ENCODE measurements around the gene IL3RA.
"Not testable (repeated sequence)": the region's sequence is repeated elsewhere in the genome, so short reads cannot be mapped to it uniquely, and the experiment has no call there.

IL3RA gene

DNA sequence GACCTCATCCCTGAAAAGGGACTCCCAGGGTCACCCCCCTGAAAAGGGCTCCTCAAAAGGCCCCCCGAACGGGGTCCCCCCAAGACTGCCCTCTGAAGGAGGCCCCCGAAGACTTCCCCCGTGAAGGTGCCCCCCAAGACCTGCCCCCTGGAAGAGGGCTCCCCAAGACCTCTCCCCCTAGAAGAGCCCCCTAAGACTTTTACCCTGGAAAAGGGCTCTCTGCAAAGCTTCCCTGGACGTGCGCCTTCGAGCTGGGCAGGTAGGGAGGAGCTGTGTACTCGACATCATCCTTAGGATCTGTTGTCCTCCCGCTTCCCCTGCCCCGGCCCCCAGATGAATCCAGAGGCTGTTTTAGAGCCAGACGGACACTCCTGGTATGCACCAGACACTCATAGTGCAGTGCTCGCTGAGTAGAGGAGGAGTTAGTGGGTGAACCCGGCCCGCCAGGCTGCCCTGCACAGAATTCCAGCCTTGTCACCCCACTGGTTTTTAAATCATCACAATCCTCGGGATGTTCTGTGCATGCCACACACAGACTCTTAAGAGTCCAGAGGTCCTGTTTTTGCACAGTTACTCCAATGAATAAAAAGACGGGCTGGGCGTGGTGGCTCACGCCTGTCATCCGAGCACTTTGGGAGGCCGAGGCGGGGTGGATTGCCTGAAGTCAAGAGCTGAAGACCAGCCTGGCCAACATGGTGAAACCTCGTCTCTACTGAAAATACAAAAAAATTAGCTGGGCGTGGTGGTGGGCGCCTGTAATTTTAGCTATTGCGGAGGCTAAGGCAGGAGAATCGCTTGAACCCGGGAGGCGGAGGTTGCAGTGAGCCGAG, 61.1 kb downstream of the IL3RA start:
- no peak for DNase-seq (ENCODE audit: extremely low read depth in 1 of 2, low read depth in 1 of 2)

DNA sequence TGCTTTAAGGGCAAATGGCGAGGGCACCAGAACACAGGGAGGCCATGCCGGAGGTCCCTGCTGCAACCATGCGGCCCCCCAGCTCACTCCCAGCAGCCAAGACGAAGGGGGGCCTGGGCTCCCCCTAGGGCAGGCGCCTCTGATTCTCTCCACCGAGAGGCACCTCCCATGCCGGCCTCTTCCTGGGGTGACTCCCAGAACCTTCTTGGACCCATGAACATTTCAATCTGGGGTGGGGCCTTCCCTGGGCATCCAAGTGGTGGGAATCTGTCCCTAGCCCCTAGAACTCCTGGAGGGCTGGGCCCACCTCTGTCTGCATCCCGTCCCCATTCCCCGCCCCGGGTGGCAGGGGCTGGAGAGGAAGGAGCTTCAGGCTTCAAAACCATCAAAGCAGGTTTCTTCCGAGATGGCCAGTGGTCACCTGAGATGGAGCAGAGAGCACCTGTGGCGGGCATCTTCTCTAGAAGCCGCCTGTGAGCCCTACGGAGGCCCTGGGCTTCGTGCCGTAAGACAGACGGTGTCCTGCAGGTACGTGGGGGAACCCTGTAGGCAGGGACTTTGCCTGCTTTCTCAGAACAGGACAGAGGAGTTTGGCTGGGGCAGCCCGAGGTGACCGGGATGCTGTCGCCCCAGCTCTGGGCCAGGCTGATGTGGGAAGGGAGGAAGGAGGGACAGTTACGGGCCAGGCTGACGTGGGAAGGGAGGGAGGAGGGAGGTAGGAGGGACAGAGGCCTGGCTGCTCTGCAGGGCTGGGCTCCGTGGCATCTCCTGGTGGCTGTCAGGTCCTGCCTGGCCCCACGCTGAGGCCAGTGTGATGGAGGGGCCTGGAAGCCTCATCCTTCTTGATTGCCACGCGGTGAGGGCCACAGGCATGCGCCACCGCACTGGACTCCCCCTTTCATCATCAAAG, 62.1 kb downstream of the IL3RA start:
- DNase-seq (ENCODE audit: extremely low read depth in 1 of 2, low read depth in 1 of 2), result no peak

DNA sequence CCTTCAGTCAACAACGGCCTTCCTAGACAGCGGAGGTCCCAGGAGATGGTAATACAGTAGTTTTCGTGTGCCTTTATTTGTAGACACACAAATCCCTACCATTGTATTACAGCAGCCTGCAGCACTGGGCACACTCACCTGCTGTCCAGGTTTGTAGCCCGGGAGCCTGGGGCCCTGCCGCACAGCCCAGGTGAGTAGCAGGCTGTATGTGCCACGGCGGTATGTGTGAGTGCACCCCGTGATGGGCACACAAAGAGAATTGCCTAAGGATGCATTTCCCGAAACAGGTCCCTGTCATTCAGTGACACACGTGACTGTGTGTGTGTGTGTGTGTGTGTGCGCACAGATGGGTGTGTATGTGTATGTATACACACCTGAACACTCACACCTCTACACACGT, 63.5 kb downstream of the IL3RA start:
- no peak for DNase-seq (ENCODE audit: extremely low read depth in 1 of 2, low read depth in 1 of 2)

DNA sequence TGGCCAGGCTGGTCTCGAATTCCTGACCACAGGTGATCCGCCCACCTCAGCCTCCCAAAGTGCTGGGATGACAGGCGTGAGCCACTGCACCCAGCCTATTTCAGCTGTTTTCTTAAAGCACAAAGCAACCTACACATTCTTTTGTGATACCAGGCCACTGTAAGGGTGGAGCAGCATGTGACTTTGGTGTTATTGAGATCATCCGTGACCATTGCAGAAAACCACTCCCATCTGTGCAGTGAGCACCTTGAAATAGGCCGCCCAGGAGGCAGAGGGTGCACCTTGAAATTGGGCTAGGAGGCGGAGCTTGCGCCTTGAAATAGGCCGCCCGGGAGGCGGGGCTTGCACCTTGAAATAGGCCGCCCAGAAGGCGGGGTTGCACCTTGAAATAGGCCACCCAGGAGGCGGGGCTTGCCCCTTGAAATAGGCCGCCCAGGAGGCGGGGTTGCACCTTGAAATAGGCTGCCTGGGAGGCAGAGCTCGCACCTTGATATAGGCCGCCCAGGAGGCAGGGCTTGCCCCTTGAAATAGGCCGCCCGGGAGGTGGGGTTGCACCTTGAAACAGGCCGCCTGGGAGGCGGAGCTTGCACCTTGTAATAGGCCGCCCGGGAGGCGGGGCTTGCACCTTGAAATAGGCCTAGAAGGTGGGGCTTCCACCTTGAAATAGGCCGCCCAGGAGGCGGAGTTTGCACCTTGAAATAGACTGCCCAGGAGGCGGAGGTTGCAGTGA, 64.3 kb downstream of the IL3RA start:
- no peak for DNase-seq (ENCODE audit: extremely low read depth in 1 of 2, low read depth in 1 of 2)

DNA sequence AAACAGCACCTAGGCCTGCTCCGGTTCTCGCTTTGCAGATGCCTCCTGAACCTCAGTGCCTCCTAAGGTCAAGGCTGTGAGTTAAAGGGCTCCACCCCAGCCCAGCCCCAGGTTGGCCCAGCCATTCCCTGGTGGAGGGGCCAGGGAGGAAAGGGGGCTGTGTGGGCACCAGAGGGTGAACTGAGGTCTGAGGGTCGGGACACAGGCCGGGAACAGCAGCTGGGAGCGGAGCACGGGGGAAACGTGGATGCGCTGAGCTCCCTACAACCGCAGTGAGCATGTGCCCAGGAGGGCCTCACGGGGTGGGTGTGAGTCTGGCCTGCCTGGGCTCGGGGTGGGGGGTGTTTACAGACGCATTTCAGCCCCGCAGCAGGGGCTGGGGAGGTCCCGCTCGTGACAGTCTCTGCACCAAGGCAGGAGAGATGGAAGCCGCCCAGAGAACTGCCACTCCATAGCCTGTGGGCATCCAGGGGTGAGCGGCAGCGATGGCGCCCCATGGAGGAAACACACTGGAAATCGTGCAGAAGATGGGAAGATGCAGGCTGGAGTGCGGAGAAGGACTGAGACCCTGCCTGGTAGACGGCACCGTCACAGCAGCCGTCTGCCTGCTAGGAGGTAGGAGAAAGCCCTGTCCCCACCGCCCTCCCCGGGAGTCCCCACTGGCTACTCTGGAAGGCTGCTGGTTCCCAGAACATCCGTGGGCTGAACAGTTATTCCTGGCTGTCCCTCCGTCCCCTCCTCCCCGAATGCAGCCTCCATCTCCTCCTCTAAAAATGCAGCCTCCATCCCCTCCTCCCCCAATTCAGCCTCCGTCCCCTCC, 65.2 kb downstream of the IL3RA start:
- DNase-seq (ENCODE audit: extremely low read depth in 1 of 2, low read depth in 1 of 2), result no peak

DNA sequence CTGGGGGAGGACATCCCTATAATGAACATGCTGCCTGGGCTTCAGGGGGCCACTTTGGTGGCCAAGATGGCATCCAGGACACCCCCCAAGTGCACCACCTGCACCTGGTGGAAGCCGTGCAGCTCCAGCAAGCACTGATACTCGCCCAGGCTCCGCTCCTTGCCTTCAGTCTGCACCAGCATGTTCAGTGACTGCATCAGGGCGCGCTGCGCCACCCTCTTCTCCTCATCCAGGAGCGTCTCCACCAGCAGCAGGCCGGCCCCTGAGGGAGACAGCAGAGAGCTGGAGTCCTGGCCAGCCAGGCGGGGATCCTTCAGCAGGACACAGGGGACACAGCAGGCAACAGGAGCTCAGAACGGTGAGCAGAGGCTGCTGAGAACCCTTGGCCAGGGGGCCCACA, 66.6 kb downstream of the IL3RA start:
- no peak for DNase-seq (ENCODE audit: extremely low read depth in 1 of 2, low read depth in 1 of 2)

DNA sequence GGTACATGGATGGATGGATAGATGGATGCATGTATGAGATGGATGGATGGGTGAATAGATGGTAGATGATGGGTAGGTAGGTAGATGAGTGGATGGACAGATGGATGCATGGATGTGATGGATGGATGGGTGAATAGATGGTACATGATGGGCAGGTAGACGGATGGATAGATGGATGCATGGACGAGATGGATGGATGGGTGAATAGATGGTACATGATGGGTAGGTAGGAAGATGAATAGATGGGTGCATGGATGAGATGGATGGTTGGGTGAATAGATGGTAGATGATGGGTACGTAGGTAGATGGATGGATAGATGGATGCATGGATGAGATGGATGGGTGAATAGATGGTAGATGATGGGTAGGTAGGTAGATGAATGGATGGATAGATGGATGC, 67.3 kb downstream of the IL3RA start:
- not testable (repeated sequence) for DNase-seq (ENCODE audit: extremely low read depth in 1 of 2, low read depth in 1 of 2)

DNA sequence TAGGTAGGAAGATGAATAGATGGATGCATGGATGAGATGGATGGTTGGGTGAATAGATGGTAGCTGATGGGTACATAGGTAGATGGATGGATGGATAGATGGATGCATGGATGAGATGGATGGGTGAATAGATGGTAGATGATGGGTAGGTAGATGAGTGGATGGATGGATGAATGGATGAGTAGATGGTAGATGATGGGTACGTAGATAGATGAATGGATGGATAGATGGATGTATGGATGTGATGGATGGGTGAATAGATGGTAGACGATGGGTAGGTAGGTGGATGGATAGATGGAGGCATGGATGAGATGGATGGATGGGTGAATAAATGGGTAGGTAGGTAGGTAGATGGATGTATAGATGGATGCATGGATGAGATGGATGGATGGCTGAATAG, 69.2 kb downstream of the IL3RA start:
- not testable (repeated sequence) for DNase-seq (ENCODE audit: extremely low read depth in 1 of 2, low read depth in 1 of 2)

DNA sequence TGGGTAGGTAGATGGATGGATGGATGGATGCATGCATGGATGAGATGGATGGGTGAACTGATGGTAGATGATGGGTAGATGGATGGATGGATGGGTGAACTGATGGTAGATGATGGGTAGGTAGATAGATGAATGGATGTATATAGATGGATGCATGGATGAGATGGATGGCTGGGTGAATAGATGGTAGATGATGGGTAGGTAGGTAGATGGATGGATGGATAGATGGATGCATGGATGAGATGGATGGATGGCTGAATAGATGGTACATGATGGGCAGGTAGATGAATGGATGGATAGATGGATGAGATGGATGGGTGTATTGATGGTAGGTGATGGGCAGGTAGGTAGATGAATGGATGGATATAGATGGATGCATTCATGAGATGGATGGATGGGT, 70.5 kb downstream of the IL3RA start:
- no peak for DNase-seq (ENCODE audit: extremely low read depth in 1 of 2, low read depth in 1 of 2)

DNA sequence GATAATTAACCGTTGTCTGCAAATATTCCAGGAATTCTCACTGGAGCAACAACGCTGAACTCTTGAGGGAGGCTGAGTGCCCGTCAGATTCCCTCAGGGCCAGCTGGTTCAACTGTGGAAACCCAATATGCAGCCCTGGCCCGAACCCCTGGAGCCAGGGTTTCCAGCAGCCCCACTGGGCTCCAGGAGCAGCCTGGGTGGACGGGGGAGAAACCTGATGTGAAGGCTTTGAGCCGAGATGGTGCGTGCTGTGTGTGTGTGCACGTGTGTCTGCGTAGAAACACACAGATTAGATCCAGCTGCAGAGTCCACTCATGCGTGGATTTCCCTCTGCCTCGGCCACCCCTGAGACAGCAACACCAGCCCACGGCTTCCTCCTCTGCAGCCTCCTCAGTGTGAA, 74.7 kb downstream of the IL3RA start:
- DNase-seq (ENCODE audit: extremely low read depth in 1 of 2, low read depth in 1 of 2), result no peak

DNA sequence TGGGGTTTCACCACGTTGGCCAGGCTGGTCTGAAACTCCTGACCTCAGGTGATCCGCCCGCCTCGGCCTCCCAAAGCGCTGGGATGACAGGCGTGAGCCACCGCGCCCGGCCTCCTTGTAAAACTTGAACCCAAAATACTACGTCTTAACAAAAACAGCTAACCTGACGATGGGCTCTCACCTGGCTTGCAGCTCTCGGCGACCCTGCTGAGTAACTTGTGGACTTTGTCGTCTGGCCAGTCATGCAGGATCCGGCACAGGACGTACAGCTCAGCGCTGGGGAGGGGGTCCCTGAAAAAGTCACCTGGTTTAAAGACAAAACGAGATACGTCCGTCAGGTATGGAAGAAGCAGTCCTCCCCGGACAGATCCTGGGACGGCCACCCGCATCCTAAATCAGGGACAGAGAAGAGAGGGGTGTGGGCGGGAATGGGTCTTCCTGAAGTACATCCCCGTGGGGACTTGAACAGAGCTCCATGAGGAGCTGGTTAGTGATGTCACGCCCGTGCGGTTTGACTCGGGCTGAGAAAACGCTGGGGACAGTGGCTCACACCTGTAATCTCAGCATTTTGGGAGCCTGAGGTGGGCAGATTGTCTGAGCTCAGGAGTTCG, 76.1 kb downstream of the IL3RA start:
- no peak for DNase-seq (ENCODE audit: extremely low read depth in 1 of 2, low read depth in 1 of 2)

DNA sequence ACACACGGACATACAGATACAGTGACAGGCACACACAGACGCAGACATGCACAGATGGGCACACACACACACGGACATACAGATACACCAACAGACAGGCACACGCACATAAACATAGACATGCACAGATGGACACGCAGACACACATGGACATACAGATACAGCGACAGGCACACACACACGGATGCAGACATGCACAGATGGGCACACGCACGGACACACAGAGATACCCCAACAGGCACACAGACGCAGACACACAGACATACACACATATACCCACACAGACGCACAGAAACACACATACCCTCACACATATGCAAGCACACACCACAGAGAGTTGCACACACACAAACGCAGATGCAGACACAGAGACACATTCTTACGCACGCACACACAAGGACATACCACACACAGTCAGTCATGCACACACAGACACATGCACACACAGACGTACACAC, 79.8 kb downstream of the IL3RA start:
- no peak for DNase-seq (ENCODE audit: extremely low read depth in 1 of 2, low read depth in 1 of 2)

DNA sequence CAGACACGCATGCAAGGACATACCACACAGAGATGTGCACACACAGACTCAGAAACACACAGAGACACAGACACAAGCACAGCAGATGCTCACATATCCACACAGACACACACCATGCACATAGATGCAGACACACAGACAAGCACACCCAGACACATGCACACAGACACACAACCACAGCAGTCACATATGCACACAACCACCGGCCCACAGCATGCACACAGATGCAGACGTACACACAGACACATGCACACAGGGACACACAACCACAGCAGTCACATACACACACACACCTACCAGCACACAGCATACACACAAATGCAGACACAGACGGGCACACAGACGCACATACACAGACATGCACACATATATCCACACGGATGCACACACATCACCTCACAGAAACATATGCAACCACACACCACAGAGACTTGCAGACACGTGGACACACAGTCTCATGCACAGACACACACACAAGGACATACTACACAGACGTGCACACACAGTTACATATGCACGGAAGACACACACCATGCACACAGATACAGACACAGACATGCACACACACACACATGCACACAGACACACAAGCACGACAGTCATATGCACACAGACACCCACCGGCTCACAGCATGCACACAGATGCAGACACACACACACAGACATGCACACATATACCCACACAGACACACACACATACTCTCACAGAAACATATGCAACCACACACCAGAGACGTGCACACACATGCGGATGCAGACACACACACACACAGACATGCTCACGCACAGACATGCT, 80.6 kb downstream of the IL3RA start:
- DNase-seq (ENCODE audit: extremely low read depth in 1 of 2, low read depth in 1 of 2), result no peak

DNA sequence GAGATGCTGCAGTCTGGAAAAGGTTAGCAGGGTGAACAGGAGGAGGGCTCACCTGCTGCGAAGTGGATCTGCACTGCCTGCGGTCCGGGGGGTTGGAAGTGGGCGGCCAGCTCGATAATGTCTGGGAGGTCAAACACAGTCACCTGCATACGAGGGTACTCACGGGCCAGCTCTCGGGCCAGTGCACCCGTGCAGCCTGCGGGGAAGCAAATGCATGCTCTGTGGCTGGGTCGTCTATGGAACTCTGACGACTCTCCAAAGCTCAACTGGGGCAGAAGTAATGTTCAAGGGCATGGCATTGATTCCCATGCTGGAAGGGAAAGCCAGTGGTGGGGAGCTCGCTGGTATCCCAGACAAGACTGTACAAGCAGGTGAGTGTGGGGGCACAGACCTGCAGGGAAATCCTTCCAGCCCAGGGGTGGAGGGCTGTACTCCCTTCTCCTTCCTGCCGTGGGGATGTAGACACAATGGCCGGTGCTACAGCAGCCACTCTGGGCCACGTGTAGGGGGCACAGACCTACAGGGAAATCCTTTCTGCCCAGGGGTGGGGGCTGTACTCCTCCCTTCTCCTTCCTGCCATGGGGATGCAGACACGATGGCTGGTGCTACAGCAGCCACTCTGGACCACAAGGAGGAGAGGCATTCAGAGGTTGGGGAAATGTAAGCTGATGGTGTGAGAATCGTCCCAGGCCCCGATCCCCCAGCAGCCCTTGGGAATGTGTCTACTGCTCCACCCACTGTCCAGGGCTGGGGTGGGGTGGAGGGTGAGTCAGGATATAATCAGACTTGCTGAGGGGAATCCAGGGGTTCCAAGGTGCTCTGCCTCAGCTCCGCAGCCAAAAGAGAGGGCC, 81.6 kb downstream of the IL3RA start:
- no peak for DNase-seq (ENCODE audit: extremely low read depth in 1 of 2, low read depth in 1 of 2)

DNA sequence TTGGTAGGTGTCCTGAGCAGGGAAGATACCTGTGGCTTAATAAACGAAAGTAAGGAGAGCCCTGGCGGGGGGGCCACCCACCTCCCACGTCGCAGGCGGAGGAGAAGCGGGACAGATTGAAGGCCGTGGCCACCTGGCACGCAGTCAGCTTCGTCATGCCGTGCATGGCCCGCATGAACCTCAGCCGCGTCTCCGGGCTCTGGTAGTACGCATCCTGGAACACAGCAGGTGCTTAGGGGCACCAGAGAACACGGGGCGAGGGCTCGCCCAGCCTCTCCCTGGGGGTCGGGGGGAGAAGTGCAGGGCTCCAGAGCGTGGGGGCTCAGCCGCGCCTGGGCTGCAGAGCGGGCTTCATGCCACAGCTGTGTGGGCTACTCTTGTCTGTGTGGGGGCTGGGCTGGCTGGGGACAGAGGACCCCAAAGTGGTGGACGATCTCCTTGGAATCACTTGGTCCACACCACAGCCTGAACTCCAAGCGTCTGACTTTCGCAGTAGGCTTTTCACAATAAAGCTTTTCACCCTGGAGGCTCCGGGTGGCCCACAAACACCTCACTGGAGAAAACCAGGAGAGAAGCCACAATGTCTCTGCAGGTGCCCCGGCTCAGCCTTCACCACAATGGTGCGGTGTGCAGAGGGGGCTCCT, 82.4 kb downstream of the IL3RA start:
- DNase-seq (ENCODE audit: extremely low read depth in 1 of 2, low read depth in 1 of 2), result no peak

DNA sequence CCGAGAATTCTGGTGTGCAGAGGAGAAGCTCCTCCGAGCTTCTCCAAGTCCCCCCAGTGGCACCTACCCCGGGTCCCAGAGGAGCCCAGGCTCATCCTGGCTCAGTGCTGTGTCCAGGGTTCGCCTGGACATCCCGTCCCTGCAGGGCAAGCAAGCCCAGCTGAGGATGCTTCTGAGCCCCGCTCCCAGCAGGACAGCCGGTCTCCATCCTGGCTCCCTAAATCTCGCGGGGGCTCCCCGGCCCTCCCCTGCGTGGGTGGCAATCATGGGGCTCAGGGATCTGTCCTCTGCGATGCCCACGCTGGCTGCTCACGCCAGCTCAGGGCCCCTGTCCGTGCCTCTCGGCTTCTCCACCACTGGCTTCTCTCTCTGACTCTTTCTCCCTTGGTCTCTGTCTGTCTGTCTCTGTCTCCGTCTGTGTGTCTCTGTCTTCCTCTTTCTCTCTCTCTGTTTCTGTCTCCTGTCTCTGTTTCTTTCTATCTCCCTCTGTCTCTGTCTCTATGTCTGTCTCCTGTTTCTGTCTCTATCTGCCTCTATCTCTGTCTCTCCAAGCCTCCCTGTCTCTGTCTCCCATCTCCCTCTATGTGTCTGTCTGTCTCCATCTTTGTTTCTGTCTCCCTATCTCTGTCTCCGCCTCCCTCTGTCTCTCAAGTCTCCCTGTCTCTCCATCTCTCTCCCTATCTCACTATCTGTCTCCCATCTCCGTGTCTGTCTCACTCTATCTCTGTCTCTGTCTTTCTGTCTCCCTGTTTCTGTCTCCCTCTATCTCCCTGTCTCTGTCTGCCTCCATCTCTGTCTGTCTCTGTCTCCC, 83.2 kb downstream of the IL3RA start:
- DNase-seq (ENCODE audit: extremely low read depth in 1 of 2, low read depth in 1 of 2), result no peak

DNA sequence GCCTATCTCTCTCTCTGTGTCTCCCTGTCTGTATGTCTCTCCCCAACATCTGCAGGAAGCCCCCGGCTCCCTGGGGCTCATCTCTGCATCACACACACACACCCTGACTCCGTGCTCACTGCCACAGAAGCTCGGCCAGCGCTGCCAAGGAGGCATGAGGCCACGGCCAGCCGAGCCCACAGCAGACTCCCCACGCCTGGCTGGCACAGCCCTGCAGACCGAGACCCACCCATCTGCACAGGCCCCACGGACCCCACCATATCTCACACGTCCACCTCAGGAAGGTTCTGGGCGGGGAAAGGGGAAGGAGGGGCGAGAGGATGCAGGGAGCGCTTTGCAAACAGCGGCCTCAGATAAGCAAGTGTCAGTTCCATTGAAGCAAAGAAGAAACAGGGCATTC, 83.8 kb downstream of the IL3RA start:
- no peak for DNase-seq (ENCODE audit: extremely low read depth in 1 of 2, low read depth in 1 of 2)
